GM12878 (cell line): ENCODE measurements around the gene INTU. TPM values are rescaled to one million over a fixed set of nuclear protein-coding genes. Genes with fewer than 3 reads are reported as not detected.

Source experiments
- ATAC-seq: fragments of 200-7000 bp; cut with Tn5 transposase; 3 replicates; pipeline ENCODE4 v1.9.1; 2020; ENCODE audit warnings: mild to moderate bottlenecking, moderate library complexity
- BruUV-seq: library from RNA; stranded (reverse); fragments of 400-500 nt; replicated peaks from 2 replicates; lab custom pipeline; 2021; lab: Mats Ljungman, UMichigan
- CTCF ChIA-PET: fragments of 300-600 bp; sonication (Branson Sonifier 250); formaldehyde crosslinking; extraction: SDS; loops from one replicate; lab custom pipeline; 2021; ENCODE audit warnings: inconsistent platforms; lab: Yijun Ruan, JAX
- POLR2A ChIA-PET: fragments of 350-600 bp; formaldehyde crosslinking; extraction: SDS; loops from one replicate; lab custom pipeline; 2021; ENCODE audit warnings: inconsistent platforms; lab: Charles Lee
- RAD21 ChIA-PET: fragments of 300-600 bp; sonication (Branson Sonifier 250); formaldehyde crosslinking; loops from one replicate; lab custom pipeline; 2023; ENCODE audit warnings: antibody characterized with exemption; ENCODE audit not compliant: unreplicated experiment; lab: Charles Lee
- SMC1A ChIA-PET: fragments of 300-600 bp; sonication (Branson Sonifier 250); formaldehyde crosslinking; loops from one replicate; lab custom pipeline; 2023; ENCODE audit not compliant: unreplicated experiment, uncharacterized antibody; lab: Charles Lee
- DNase-seq: peaks from one replicate; pipeline ENCODE4 v3.0.0-alpha.2; 2011; ENCODE audit warnings: low read depth, low spot score
- FAIRE-seq: peaks from 3 replicates; lab custom pipeline; 2011; peaks lifted over from hg19 to GRCh38; lab: Jason Lieb, UNC
- H2AFZ ChIP-seq: 2 replicates; pipeline ENCODE4 v1.6.0; 2011; ENCODE audit warnings: low read depth, low read length, control low read depth; ENCODE audit not compliant: control insufficient read depth
- H3K27ac ChIP-seq: 2 replicates; pipeline ENCODE4 v1.5.1; 2011; ENCODE audit warnings: control low read depth; ENCODE audit not compliant: control insufficient read depth, insufficient read depth
- H3K27me3 ChIP-seq, 2 experiments: replicated peaks in 1 of 2; 2 replicates each; pipeline versions ENCODE4 v1.6.0 to v1.6.1; 2011; ENCODE audit warnings: low read length in 1 of 2; ENCODE audit not compliant: control insufficient read depth in 2 of 2, insufficient read depth in 2 of 2
- H3K36me3 ChIP-seq, 2 experiments: 2 replicates each; pipeline ENCODE4 v1.5.1; 2011; ENCODE audit warnings: low read length in 1 of 2; ENCODE audit not compliant: control insufficient read depth in 2 of 2, insufficient read depth in 2 of 2
- H3K4me1 ChIP-seq: 2 replicates; pipeline ENCODE4 v1.6.1; 2011; ENCODE audit warnings: mild to moderate bottlenecking, low read length, moderate library complexity, mixed read lengths; ENCODE audit not compliant: control insufficient read depth, insufficient read depth
- H3K4me2 ChIP-seq: 2 replicates; pipeline ENCODE4 v1.6.0; 2011; ENCODE audit warnings: control low read depth; ENCODE audit not compliant: control insufficient read depth, insufficient read depth
- H3K4me3 ChIP-seq: fragments of 200-600 bp; sonication (generic); 2 replicates; pipeline ENCODE4 v1.5.1; 2016
- H3K79me2 ChIP-seq: 2 replicates; pipeline ENCODE4 v1.6.0; 2011; ENCODE audit warnings: low read length; ENCODE audit not compliant: control insufficient read depth, insufficient read depth
- H3K9ac ChIP-seq: 2 replicates; pipeline ENCODE4 v1.8.0; 2011; ENCODE audit warnings: low read length, control low read depth, mixed read lengths; ENCODE audit not compliant: control insufficient read depth, insufficient read depth
- H3K9me3 ChIP-seq: replicated peaks from 3 replicates; pipeline ENCODE4 v1.5.1; 2011; ENCODE audit warnings: mild to moderate bottlenecking, low read length; ENCODE audit not compliant: control insufficient read depth, insufficient read depth
- H4K20me1 ChIP-seq: 2 replicates; pipeline ENCODE4 v1.6.0; 2011; ENCODE audit not compliant: control insufficient read depth, insufficient read depth
- CBX3 ChIP-seq: fragments of 200-600 bp; sonication (generic); IDR thresholded peaks from 2 replicates; pipeline ENCODE4 v1.6.1; 2016; ENCODE audit warnings: low read depth, borderline replicate concordance
- EZH2 ChIP-seq: IDR thresholded peaks from 2 replicates; pipeline ENCODE4 v1.6.1; 2012; ENCODE audit warnings: low read depth, mild to moderate bottlenecking, control low read depth, inconsistent platforms, low read length, borderline replicate concordance; ENCODE audit not compliant: control insufficient read depth
- FOXM1 ChIP-seq: IDR thresholded peaks from 2 replicates; pipeline ENCODE4 v1.6.1; 2012; ENCODE audit warnings: low read depth, mild to moderate bottlenecking, inconsistent platforms, low read length, moderate library complexity
- GATAD2B ChIP-seq: fragments of 450-650 bp; conservative IDR thresholded peaks from 2 replicates; pipeline ENCODE4 v1.6.1; 2017; ENCODE audit warnings: low read depth, mild to moderate bottlenecking, moderate library complexity
- IKZF1 ChIP-seq: fragments of 450-650 bp; conservative IDR thresholded peaks from 2 replicates; pipeline ENCODE4 v1.6.1; 2017; ENCODE audit warnings: antibody characterized with exemption, mild to moderate bottlenecking
- IKZF2 ChIP-seq, 2 experiments: fragments of 450-650 bp; IDR thresholded peaks; 2 replicates each; pipeline ENCODE4 v1.6.1; 2017; ENCODE audit warnings: mild to moderate bottlenecking in 2 of 2, moderate library complexity in 2 of 2
- IRF3 ChIP-seq: fragments of 450-650 bp; IDR thresholded peaks from 2 replicates; pipeline ENCODE4 v1.6.1; 2014; ENCODE audit warnings: mild to moderate bottlenecking
- JUND ChIP-seq: IDR thresholded peaks from 2 replicates; pipeline ENCODE4 v1.6.1; 2012; ENCODE audit warnings: low read depth, mild to moderate bottlenecking, low read length, improper control_type of control experiment, moderate library complexity
- NFXL1 ChIP-seq: fragments of 450-650 bp; IDR thresholded peaks from 2 replicates; pipeline ENCODE4 v1.6.1; 2017; ENCODE audit warnings: antibody characterized with exemption, mild to moderate bottlenecking, borderline replicate concordance
- NR2F1 ChIP-seq: fragments of 450-650 bp; conservative IDR thresholded peaks from 2 replicates; pipeline ENCODE4 v1.6.1; 2017; ENCODE audit warnings: mild to moderate bottlenecking
- RAD21 ChIP-seq: IDR thresholded peaks from 2 replicates; pipeline ENCODE4 v1.6.1; 2011; ENCODE audit warnings: mild to moderate bottlenecking, low read depth, low read length, moderate library complexity; ENCODE audit not compliant: insufficient read depth
- TAF1 ChIP-seq: IDR thresholded peaks from 2 replicates; pipeline ENCODE4 v1.6.1; 2011; ENCODE audit warnings: mild to moderate bottlenecking, low read depth, low read length, borderline replicate concordance
- YBX1 ChIP-seq: fragments of 450-650 bp; IDR thresholded peaks from 2 replicates; pipeline ENCODE4 v1.6.1; 2016; ENCODE audit warnings: antibody characterized with exemption
- ZBTB40 ChIP-seq: fragments of 450-650 bp; IDR thresholded peaks from 2 replicates; pipeline ENCODE4 v1.6.1; 2016; ENCODE audit warnings: mild to moderate bottlenecking, moderate library complexity, borderline replicate concordance
- WGBS: methylation state at CpG from one replicate; pipeline ENCODE4 v1.1.6; 2016; ENCODE audit warnings: low lambda C conversion rate; ENCODE audit not compliant: insufficient replicate concordance, insufficient coverage; ENCODE audit errors: missing lambda C conversion rate; 5-methylcytosine and 5-hydroxymethylcytosine counted together
- in situ Hi-C: fragments of 300-500 bp; cut with MboI; formaldehyde crosslinking; loops from 9 replicates; pipeline ENCODE4 v1.14.3; 2018; ENCODE audit warnings: mixed read lengths
- intact Hi-C: fragments of 100-400 bp; cut with micrococcal nuclease; formaldehyde crosslinking; loops from one replicate; pipeline ENCODE4 v1.14.2; 2022; ENCODE audit not compliant: unreplicated experiment
- polyA plus RNA-seq, 11 experiments: library from polyadenylated mRNA; depleted of rRNA in 4 of 11; unstranded in 6 of 11; stranded (reverse) in 5 of 11; fragments of >200 nt; fragmentation: Nextera tagmentation in 4 of 11; fragmentation: Illumina TruSeq in 1 of 11; extraction: Ambion mirVana in 4 of 11; extraction: Trizol in 1 of 11; gene quantifications; 1 replicate in 1 of 11; 2 replicates in 10 of 11; pipeline versions ENCODE4 v1.2.1 to v1.2.3, GENCODE V29; 2011 to 2016; ENCODE audit warnings: inconsistent platforms in 2 of 11, missing spikeins in 2 of 11, low read depth in 1 of 11
- total RNA-seq, 4 experiments: library from RNA; depleted of rRNA in 3 of 4; stranded (reverse); fragments of >200 nt in 3 of 4; fragmentation: Illumina TruSeq in 1 of 4; extraction: Trizol in 1 of 4; gene quantifications; 2 replicates each; pipeline versions ENCODE4 v1.2.1 to v1.2.3, GENCODE V29; 2013 to 2021
- TF ChIP-seq, protein P1 (sequence below): fragments of 450-650 bp; formaldehyde crosslinking; IDR thresholded peaks from 2 replicates; pipeline ENCODE4 v1.4.0; 2022; ENCODE audit warnings: mild to moderate bottlenecking, moderate library complexity
- TF ChIP-seq, protein P2 (sequence below): IDR thresholded peaks from 2 replicates; pipeline ENCODE4 v1.6.1; 2012; ENCODE audit warnings: low read depth, low read length, improper control_type of control experiment

INTU gene
- total and polyA plus RNA-seq, 10 of the 15 experiments (the other 5 are each of a cell fraction or from before 2014, with no cell fraction given), result under 0.01 to 0.15 (median 0.01) TPM; not detected in 4

GRCh38 chr4:127667116-127667515 is 34.4 kb downstream of the INTU start (continued):
- TF ChIP-seq IRF3 (no peak), GATAD2B (no peak), NR2F1 (no peak), YBX1 (no peak), ZBTB40 (no peak), EZH2 (no peak)
- TF ChIP-seq, all 136 proteins: peak for 0

DNA sequence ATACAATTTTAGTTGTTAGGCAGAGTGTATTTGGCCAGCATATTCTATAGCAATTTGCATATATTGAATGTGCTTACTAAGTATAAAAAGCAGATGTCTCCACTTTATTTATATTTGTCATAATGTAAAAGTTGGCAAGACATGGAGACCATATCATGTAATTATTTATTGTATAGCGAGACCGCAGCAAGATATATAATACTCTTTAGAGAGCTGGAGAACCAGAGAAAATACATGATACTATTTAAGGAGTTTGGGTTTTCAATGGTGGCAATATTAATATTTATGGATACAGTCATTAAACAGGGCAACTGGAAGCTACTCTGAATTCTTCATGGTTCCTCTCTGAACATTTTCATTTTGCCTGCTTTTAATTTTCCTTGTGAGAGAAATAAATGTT is 35.0 kb downstream of the INTU start:
- no peak overlapping the region for H3K4me3 ChIP-seq
- no TSS peak for BruUV-seq
- 60% methylated on average over 2 of the region's 2 CpGs for WGBS
- no peak overlapping the region for H3K27ac ChIP-seq
- ChIA-PET SMC1A (interaction anchor here (2.4 kb wide), 1 partner anchor 64 kb away, joined by 9 read pairs; the partner anchor contains the start of gene SLC25A31), CTCF (no interaction called here), RAD21 (no interaction called here), POLR2A (no interaction called here)
- no peak overlapping the region for H3K4me2 ChIP-seq
- H3K4me1 ChIP-seq, result no peaks in the 10 kb centered on the region
- no peaks in the 10 kb centered on the region; a peak in 1 of 4 replicates for H3K27me3 ChIP-seq
- H3K79me2 ChIP-seq, result no peaks in the 10 kb centered on the region
- no peaks in the 10 kb centered on the region for H3K9me3 ChIP-seq
- intact Hi-C loops (no loop called here), in situ Hi-C loops (no loop called here)
- no peaks in the 10 kb centered on the region for H3K36me3 ChIP-seq
- no peak for DNase-seq
- H3K9ac ChIP-seq, result no peak overlapping the region
- no peak for FAIRE-seq
- no peak for ATAC-seq
- no peak overlapping the region for H2AFZ ChIP-seq
- no peaks in the 10 kb centered on the region for H4K20me1 ChIP-seq
- TF ChIP-seq IKZF2 (IDR thresholded peaks at IDR 0.05) (no peak), FOXM1 (no peak), JUND (no peak), NFXL1 (no peak), TAF1 (no peak), CBX3 (no peak), RAD21 (no peak), IKZF1 (no peak)
- TF ChIP-seq, protein P1, sequence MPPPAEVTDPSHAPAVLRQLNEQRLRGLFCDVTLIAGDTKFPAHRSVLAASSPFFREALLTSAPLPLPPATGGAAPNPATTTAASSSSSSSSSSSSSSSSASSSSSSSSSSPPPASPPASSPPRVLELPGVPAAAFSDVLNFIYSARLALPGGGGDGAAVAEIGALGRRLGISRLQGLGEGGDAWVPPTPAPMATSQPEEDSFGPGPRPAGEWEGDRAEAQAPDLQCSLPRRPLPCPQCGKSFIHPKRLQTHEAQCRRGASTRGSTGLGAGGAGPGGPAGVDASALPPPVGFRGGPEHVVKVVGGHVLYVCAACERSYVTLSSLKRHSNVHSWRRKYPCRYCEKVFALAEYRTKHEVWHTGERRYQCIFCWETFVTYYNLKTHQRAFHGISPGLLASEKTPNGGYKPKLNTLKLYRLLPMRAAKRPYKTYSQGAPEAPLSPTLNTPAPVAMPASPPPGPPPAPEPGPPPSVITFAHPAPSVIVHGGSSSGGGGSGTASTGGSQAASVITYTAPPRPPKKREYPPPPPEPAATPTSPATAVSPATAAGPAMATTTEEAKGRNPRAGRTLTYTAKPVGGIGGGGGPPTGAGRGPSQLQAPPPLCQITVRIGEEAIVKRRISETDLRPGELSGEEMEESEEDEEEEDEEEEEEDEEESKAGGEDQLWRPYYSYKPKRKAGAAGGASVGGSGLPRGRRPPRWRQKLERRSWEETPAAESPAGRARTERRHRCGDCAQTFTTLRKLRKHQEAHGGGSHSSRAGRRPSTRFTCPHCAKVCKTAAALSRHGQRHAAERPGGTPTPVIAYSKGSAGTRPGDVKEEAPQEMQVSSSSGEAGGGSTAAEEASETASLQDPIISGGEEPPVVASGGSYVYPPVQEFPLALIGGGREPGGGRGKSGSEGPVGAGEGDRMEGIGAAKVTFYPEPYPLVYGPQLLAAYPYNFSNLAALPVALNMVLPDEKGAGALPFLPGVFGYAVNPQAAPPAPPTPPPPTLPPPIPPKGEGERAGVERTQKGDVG (CRISPR knock-in tag), result no peak
- TF ChIP-seq, protein P2, sequence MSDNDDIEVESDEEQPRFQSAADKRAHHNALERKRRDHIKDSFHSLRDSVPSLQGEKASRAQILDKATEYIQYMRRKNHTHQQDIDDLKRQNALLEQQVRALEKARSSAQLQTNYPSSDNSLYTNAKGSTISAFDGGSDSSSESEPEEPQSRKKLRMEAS, result no peak
